IMR-90 (cell line): ENCODE results near the gene UNC5B. TPM values are rescaled to one million over a fixed set of nuclear protein-coding genes. Genes with fewer than 3 reads are reported as not detected.

ENCODE experiments used
- ATAC-seq: fragments of 200-7000 bp; cut with Tn5 transposase; 2 replicates; pipeline ENCODE4 v1.9.1; 2020; ENCODE audit warnings: low read depth, mild to moderate bottlenecking, moderate library complexity
- BruUV-seq: library from RNA; stranded (reverse); fragments of 400-500 nt; replicated peaks from 2 replicates; lab custom pipeline; 2021; lab: Mats Ljungman, UMichigan
- CTCF ChIA-PET: fragments of 300-600 bp; formaldehyde crosslinking; extraction: SDS; loops from one replicate; lab custom pipeline; 2021; ENCODE audit warnings: antibody characterized with exemption; lab: Yijun Ruan, JAX
- POLR2A ChIA-PET: fragments of 300-600 bp; sonication (Branson Sonifier 250); formaldehyde crosslinking; loops from one replicate; lab custom pipeline; 2022; ENCODE audit warnings: antibody characterized with exemption; ENCODE audit not compliant: unreplicated experiment; lab: Charles Lee
- DNase-seq: peaks from one replicate; pipeline ENCODE4 v3.0.0; 2013
- H2AFZ ChIP-seq: replicated peaks from 2 replicates; pipeline ENCODE3; 2013; ENCODE audit warnings: low read length, mild to moderate bottlenecking; ENCODE audit not compliant: poor library complexity
- H2AK5ac ChIP-seq: 2 replicates; pipeline ENCODE4 v1.6.1; 2013; ENCODE audit warnings: low read depth, low read length, inconsistent platforms
- H2AK9ac ChIP-seq: replicated peaks from 2 replicates; pipeline ENCODE3; 2013; ENCODE audit warnings: mild to moderate bottlenecking, low read depth, low read length, moderate library complexity; ENCODE audit not compliant: poor library complexity
- H2BK120ac ChIP-seq: 2 replicates; pipeline ENCODE4 v1.6.1; 2013; ENCODE audit warnings: low read depth, low read length, inconsistent platforms
- H2BK15ac ChIP-seq: 3 replicates; pipeline ENCODE4 v1.6.1; 2013; ENCODE audit warnings: low read depth, low read length, inconsistent platforms
- H2BK20ac ChIP-seq: 2 replicates; pipeline ENCODE4 v1.6.1; 2013; ENCODE audit warnings: low read depth, mild to moderate bottlenecking, inconsistent platforms, low read length, moderate library complexity
- H2BK5ac ChIP-seq: 2 replicates; pipeline ENCODE4 v1.6.1; 2013; ENCODE audit warnings: mild to moderate bottlenecking, low read depth, low read length, inconsistent platforms; ENCODE audit not compliant: poor library complexity, severe bottlenecking
- H3K14ac ChIP-seq: replicated peaks from 2 replicates; pipeline ENCODE4 v1.6.1; 2013; ENCODE audit warnings: low read depth, low read length, inconsistent platforms
- H3K18ac ChIP-seq: 2 replicates; pipeline ENCODE4 v1.6.1; 2013; ENCODE audit warnings: low read depth, low read length, control low read depth
- H3K23ac ChIP-seq: 2 replicates; pipeline ENCODE4 v1.6.1; 2013; ENCODE audit warnings: low read depth, low read length, inconsistent platforms
- H3K27ac ChIP-seq: 2 replicates; pipeline ENCODE4 v1.5.1; 2013; ENCODE audit warnings: mild to moderate bottlenecking, control low read depth, low read length; ENCODE audit not compliant: insufficient read depth
- H3K27me3 ChIP-seq: 2 replicates; pipeline ENCODE4 v1.6.1; 2013; ENCODE audit warnings: low read length; ENCODE audit not compliant: control insufficient read depth, insufficient read depth
- H3K36me3 ChIP-seq: 2 replicates; pipeline ENCODE4 v1.6.1; 2013; ENCODE audit warnings: low read length, mixed read lengths; ENCODE audit not compliant: control insufficient read depth, insufficient read depth
- H3K4ac ChIP-seq: 2 replicates; pipeline ENCODE4 v1.6.1; 2013; ENCODE audit warnings: low read depth, low read length, inconsistent platforms
- H3K4me1 ChIP-seq: 2 replicates; pipeline ENCODE4 v1.6.1; 2013; ENCODE audit warnings: low read length, mixed read lengths; ENCODE audit not compliant: control insufficient read depth, insufficient read depth
- H3K4me2 ChIP-seq: 2 replicates; pipeline ENCODE4 v1.6.1; 2013; ENCODE audit warnings: low read depth, mild to moderate bottlenecking, control low read depth, low read length, moderate library complexity
- H3K4me3 ChIP-seq: 2 replicates; pipeline ENCODE4 v1.5.1; 2013; ENCODE audit warnings: low read depth, mild to moderate bottlenecking, control low read depth, low read length, moderate library complexity; ENCODE audit not compliant: insufficient read depth
- H3K56ac ChIP-seq: 2 replicates; pipeline ENCODE4 v1.6.1; 2013; ENCODE audit warnings: low read length, inconsistent platforms; ENCODE audit not compliant: insufficient read depth; ENCODE audit errors: extremely low read depth
- H3K79me1 ChIP-seq, 2 experiments: 2 replicates each; pipeline ENCODE4 v1.6.1; 2013; ENCODE audit warnings: low read length in 2 of 2, inconsistent platforms in 1 of 2, low read depth in 1 of 2
- H3K9ac ChIP-seq: 2 replicates; pipeline ENCODE4 v1.6.1; 2013; ENCODE audit warnings: low read depth, low read length, control low read depth
- H3K9me1 ChIP-seq: 2 replicates; pipeline ENCODE4 v1.6.1; 2013; ENCODE audit warnings: low read length, inconsistent platforms; ENCODE audit not compliant: insufficient read depth
- H3K9me3 ChIP-seq: 2 replicates; pipeline ENCODE4 v1.6.1; 2013; ENCODE audit warnings: low read length; ENCODE audit not compliant: control insufficient read depth, insufficient read depth
- H4K20me1 ChIP-seq: 2 replicates; pipeline ENCODE4 v1.6.1; 2013; ENCODE audit warnings: low read length, inconsistent platforms; ENCODE audit not compliant: insufficient read depth
- H4K5ac ChIP-seq: 2 replicates; pipeline ENCODE4 v1.6.1; 2013; ENCODE audit warnings: mild to moderate bottlenecking, low read depth, low read length, control low read depth
- H4K8ac ChIP-seq, 2 experiments: 2 replicates each; pipeline ENCODE4 v1.6.1; 2013; ENCODE audit warnings: low read depth in 2 of 2, low read length in 2 of 2, control low read depth in 1 of 2, inconsistent platforms in 1 of 2
- H4K91ac ChIP-seq: 2 replicates; pipeline ENCODE4 v1.6.1; 2013; ENCODE audit warnings: low read depth, low read length, inconsistent platforms; ENCODE audit not compliant: insufficient read depth
- BHLHE40 ChIP-seq: fragments of 150-350 bp; IDR thresholded peaks from 2 replicates; pipeline ENCODE4 v1.6.1; 2016; ENCODE audit warnings: mild to moderate bottlenecking, low read depth, low read length
- CEBPB ChIP-seq: IDR thresholded peaks from 2 replicates; pipeline ENCODE4 v1.6.1; 2012; ENCODE audit warnings: low read depth, low read length, improper control_type of control experiment
- CHD1 ChIP-seq: IDR thresholded peaks from 2 replicates; pipeline ENCODE4 v1.6.1; 2012; ENCODE audit warnings: low read depth, low read length, improper control_type of control experiment
- CTCF ChIP-seq: conservative IDR thresholded peaks from 2 replicates; pipeline ENCODE4 v1.5.1; 2012; ENCODE audit warnings: mild to moderate bottlenecking, low read depth, low read length, improper control_type of control experiment
- FOS ChIP-seq: fragments of 150-350 bp; IDR thresholded peaks from 2 replicates; pipeline ENCODE4 v1.6.1; 2016; ENCODE audit warnings: low read depth, low read length
- MAFK ChIP-seq: IDR thresholded peaks from 2 replicates; pipeline ENCODE4 v1.6.1; 2012; ENCODE audit warnings: low read depth, low read length, improper control_type of control experiment
- MXI1 ChIP-seq: IDR thresholded peaks from 2 replicates; pipeline ENCODE4 v1.6.1; 2012; ENCODE audit warnings: low read depth, mild to moderate bottlenecking, low read length, moderate library complexity, borderline replicate concordance
- RAD21 ChIP-seq: IDR thresholded peaks from 2 replicates; pipeline ENCODE4 v1.6.1; 2012; ENCODE audit warnings: low read length, improper control_type of control experiment
- RCOR1 ChIP-seq: IDR thresholded peaks from 2 replicates; pipeline ENCODE4 v1.6.1; 2012; ENCODE audit warnings: mild to moderate bottlenecking, low read length, improper control_type of control experiment; ENCODE audit not compliant: insufficient replicate concordance
- RFX5 ChIP-seq: IDR thresholded peaks from 2 replicates; pipeline ENCODE4 v1.8.0; 2012; ENCODE audit warnings: low read depth, mild to moderate bottlenecking, low read length, moderate library complexity
- WGBS, 2 experiments: methylation state at CpG; one replicate each; pipeline versions ENCODE4 v1.1.5 to v1.1.7; 2013; ENCODE audit warnings: missing lambda C conversion rate in 2 of 2; ENCODE audit not compliant: insufficient read length in 1 of 2; ENCODE audit errors: extremely low coverage in 2 of 2; 5-methylcytosine and 5-hydroxymethylcytosine counted together
- dilution Hi-C: fragments of 300-500 bp; cut with HindIII; formaldehyde crosslinking; loops from one replicate; pipeline ENCODE4 v1.14.3; 2018; ENCODE audit warnings: low sequenced_read_pairs; ENCODE audit not compliant: unreplicated experiment
- in situ Hi-C: fragments of 300-500 bp; cut with MboI; formaldehyde crosslinking; loops from 3 replicates; pipeline ENCODE4 v1.14.3; 2019; ENCODE audit warnings: low sequenced_read_pairs, inconsistent platforms, mixed read lengths
- intact Hi-C: fragments of 100-400 bp; cut with micrococcal nuclease; formaldehyde crosslinking; loops from 2 replicates; pipeline ENCODE4 v1.10.0; 2022
- polyA plus RNA-seq, 3 experiments: library from polyadenylated mRNA; depleted of rRNA; stranded (reverse); fragments of >200 nt; gene quantifications; 2 replicates each; pipeline ENCODE4 v1.2.3, GENCODE V29; 2012; ENCODE audit warnings: low replicate concordance in 1 of 3
- total RNA-seq: library from RNA; depleted of rRNA; stranded (reverse); fragments of >200 nt; gene quantifications from 2 replicates; pipeline ENCODE4 v1.2.3, GENCODE V29; 2012

The UNC5B gene
- total and polyA plus RNA-seq, 2 of the 4 experiments (the other 2 are of a cell fraction) = 1.6 to 4.2 TPM

GRCh38 chr10:71299071-71299785 is 86.9 kb downstream of the UNC5B start:
- no peak overlapping the region for H2AK9ac ChIP-seq
- H3K4me1 ChIP-seq = no peaks in the 10 kb centered on the region
- H3K14ac ChIP-seq = no peak overlapping the region
- ChIA-PET POLR2A (interaction anchor here (0.6 kb wide), 1 partner anchor 9 kb away, joined by 3 read pairs; no protein-coding TSS in a partner anchor), CTCF (no interaction called here)
- no peak overlapping the region for H2BK5ac ChIP-seq
- WGBS, 2 experiments = no CpG with 5 or more reads among the region's 14 CpGs
- no peak overlapping the region for H2BK15ac ChIP-seq
- DNase-seq (no peak), ATAC-seq (no peak)
- no peak overlapping the region for H4K91ac ChIP-seq
- no peaks in the 10 kb centered on the region for H3K9me3 ChIP-seq
- H3K4ac ChIP-seq = no peak overlapping the region
- no peak overlapping the region for H3K18ac ChIP-seq
- H2BK20ac ChIP-seq = no peak overlapping the region
- no peak overlapping the region for H3K4me3 ChIP-seq
- H2BK120ac ChIP-seq = no peak overlapping the region
- H2AK5ac ChIP-seq = no peak overlapping the region
- dilution Hi-C loops = no loop called here
- H3K27me3 ChIP-seq = no peaks in the 10 kb centered on the region
- in situ Hi-C loops = no loop called here
- no peak overlapping the region for H4K5ac ChIP-seq
- H3K4me2 ChIP-seq = no peak overlapping the region
- TF ChIP-seq RAD21 = no peak
- TF ChIP-seq CTCF = no peak
- TF ChIP-seq BHLHE40 = no peak
- TF ChIP-seq CHD1 = no peak
- TF ChIP-seq CEBPB = no peak
- TF ChIP-seq MXI1 = no peak
- TF ChIP-seq FOS = no peak
- no peak for TF ChIP-seq RFX5
- TF ChIP-seq MAFK = no peak
- no peak for TF ChIP-seq RCOR1
- no TSS peak for BruUV-seq
- H3K9me1 ChIP-seq = no peaks in the 10 kb centered on the region
- H4K20me1 ChIP-seq = no peaks in the 10 kb centered on the region
- intact Hi-C loops = no loop called here
- no peak overlapping the region for H4K8ac ChIP-seq
- no peak overlapping the region for H3K9ac ChIP-seq
- no peak overlapping the region for H3K23ac ChIP-seq
- H3K56ac ChIP-seq = no peak overlapping the region
- no peak overlapping the region for H2AFZ ChIP-seq
- H3K27ac ChIP-seq = no peak overlapping the region
- no peaks in the 10 kb centered on the region for H3K79me1 ChIP-seq
- H3K36me3 ChIP-seq = peaks cover 8% of the 10 kb centered on the region; the same call in 1 of the 2 replicates
